Suppressor macrophage (primary cell): ENCODE measurements around the gene CLCN2.
"Not testable (repeated sequence)": the region's sequence is repeated elsewhere in the genome, so short reads cannot be mapped to it uniquely, and the experiment has no call there.

ENCODE experiments used
- DNase-seq, 4 experiments: peaks; one replicate each; pipeline ENCODE4 v3.0.0-alpha.2; 2020 to 2022

Gene CLCN2

GRCh38 chr3:184345317-184346144 is 15.9 kb downstream of the CLCN2 start:
- DNase-seq: peak; percentile 79 to 88 (median 86)

GRCh38 chr3:184344579-184345316 is 16.7 kb downstream of the CLCN2 start:
- no peak for DNase-seq

GRCh38 chr3:184343200-184343876 is 18.1 kb downstream of the CLCN2 start:
- no peak for DNase-seq

- DNase-seq: no peak
These were observed 19.5 kb downstream of the CLCN2 start for GRCh38 chr3:184341925-184342324.

GRCh38 chr3:184339451-184340135 is 21.8 kb downstream of the CLCN2 start:
- not testable (repeated sequence) for DNase-seq

- no peak for DNase-seq
These were observed 22.4 kb downstream of the CLCN2 start for GRCh38 chr3:184339001-184339400.

GRCh38 chr3:184338511-184338945 is 22.9 kb downstream of the CLCN2 start:
- DNase-seq: peak; percentile 36 to 73 (median 62)

GRCh38 chr3:184337981-184338380 is 23.4 kb downstream of the CLCN2 start:
- no peak for DNase-seq

GRCh38 chr3:184337399-184337714 is 24.0 kb downstream of the CLCN2 start, which contains the start of gene FAM131A:
Gene FAM131A (plus strand): TSS chr3:184337600. CDS start chr3:184337631, 31 bp downstream.
- DNase-seq: no peak

- peak; percentile 58 to 78 (median 75) for DNase-seq
These were observed 24.6 kb downstream of the CLCN2 start for GRCh38 chr3:184336547-184337398.

- DNase-seq: peak; percentile 86 to 95 (median 92)
These were observed 25.5 kb downstream of the CLCN2 start for GRCh38 chr3:184335661-184336546.

GRCh38 chr3:184335291-184335660 is 26.1 kb downstream of the CLCN2 start:
- DNase-seq: no peak

GRCh38 chr3:184334470-184335158 is 26.8 kb downstream of the CLCN2 start:
- peak in 3 of 4 experiments; percentile 11 to 47 (median 32) for DNase-seq

- no peak for DNase-seq
These were observed 27.7 kb downstream of the CLCN2 start for GRCh38 chr3:184333700-184334099.

- DNase-seq: no peak
These were observed 28.2 kb downstream of the CLCN2 start for GRCh38 chr3:184333190-184333589.

GRCh38 chr3:184332370-184333090 is 28.9 kb downstream of the CLCN2 start:
- DNase-seq: no peak

- no peak for DNase-seq
These were observed 32.9 kb downstream of the CLCN2 start for GRCh38 chr3:184328516-184328915.

- no peak for DNase-seq
These were observed 34.2 kb downstream of the CLCN2 start for GRCh38 chr3:184327171-184327570.

- no peak for DNase-seq
These were observed 35.6 kb downstream of the CLCN2 start for GRCh38 chr3:184325715-184326369.
